Raji (cell line): ENCODE measurements around the gene GPR137B.

ENCODE experiments used
- POLR2A ChIP-seq: IDR thresholded peaks from 2 replicates; pipeline ENCODE4 v1.6.1; 2011; ENCODE audit warnings: low read depth, low read length, control low read depth; ENCODE audit not compliant: insufficient read depth

GPR137B gene

DNA sequence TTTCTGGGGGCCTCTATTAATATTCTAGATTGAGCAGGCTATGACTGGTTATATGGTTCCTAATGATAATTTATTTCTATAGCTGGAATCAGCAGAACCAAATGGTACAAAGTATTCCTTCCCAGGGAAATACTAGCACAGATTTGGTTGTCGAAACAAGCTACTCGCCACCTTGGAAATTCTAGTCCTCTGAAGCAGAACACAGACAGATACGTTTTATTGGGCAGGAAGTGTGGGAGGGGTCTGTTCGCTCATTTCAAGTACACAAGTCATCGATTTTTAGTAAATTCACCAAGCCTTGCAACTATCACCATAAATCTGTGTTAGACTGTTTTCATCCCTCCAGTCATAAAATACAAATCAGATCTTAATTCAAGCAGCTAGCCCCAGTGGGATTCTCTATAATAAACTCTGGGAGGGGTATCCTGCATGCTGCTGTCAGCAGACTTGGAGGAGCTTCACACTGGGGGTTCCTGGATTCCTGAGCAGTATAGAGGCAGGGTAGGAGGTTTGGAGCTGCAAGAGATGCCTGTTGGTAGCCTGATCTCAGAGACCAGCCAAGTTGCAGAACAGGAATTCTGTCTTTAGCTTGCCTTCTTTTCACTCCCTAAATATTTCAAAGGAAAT is 9.8 kb upstream of the GPR137B start:
- no peak for TF ChIP-seq POLR2A

DNA sequence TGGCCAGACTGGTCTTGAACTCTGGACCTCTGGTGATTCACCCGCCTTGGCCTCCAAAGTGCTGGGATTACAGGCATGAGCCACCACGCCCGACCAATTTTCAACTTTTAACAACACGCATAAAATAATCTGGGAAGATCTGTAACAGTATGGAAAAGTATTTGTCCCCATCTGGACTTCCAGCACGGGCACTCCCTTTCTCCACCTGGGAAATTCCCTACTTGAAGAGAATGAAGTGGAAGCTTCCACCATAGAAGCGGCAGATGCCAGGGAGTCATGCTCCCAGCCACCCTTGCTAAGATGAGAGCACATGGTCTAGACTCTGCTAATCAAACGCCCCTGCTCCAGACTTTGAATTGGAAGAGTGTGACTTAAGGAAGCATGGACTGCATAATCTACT is 9.0 kb upstream of the GPR137B start:
- TF ChIP-seq POLR2A: no peak

- TF ChIP-seq POLR2A: no peak
Observed at GRCh38 chr1:236133802-236134201, 8.5 kb upstream of the GPR137B start.

- no peak for TF ChIP-seq POLR2A
Observed at GRCh38 chr1:236137285-236137852, 5.0 kb upstream of the GPR137B start.

GRCh38 chr1:236139495-236139894 is 2.8 kb upstream of the GPR137B start:
- TF ChIP-seq POLR2A: no peak

GRCh38 chr1:236140705-236141446 is 1.5 kb upstream of the GPR137B start:
- no peak for TF ChIP-seq POLR2A

DNA sequence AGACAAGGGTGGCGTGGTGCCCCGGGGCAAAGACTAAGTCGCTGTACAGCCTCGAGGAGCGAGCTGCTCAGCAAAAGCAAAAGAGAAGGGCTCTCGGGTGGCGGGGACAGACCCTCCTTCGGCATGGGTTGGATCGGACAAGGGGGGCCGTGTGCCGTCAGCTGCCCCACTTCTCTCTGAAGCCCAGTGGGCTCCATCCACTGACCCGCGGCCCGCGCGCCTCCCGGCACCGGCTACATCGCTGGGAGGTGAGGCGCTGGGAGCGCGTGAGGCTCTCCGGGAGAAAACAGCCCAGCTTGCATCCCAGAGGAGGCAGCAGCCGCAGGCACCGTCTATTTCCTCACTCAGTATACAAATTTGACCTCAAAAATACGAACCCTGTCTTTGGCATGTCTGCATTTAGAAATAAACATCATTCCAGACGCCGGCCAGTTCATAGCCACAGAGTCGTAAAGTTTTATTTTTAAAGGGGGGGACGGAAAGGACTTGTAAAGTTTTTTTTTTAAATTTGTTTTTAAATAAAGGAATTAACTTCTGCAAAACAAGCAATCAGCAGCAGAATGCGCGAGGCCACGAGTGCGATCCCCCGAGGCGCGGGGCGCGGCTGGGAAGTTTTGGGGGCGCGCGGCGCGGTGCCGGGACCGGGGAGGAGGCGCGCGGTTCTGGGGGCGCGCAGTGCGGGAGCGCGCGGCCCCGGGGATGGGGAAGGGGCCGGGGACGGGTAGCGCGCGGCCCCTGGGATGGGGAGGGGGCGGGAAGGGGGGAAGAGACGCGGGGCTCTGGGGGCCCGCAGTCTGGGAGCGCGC is 689 bp upstream of the GPR137B start:
- TF ChIP-seq POLR2A: no peak

- TF ChIP-seq POLR2A: no peak
Observed at GRCh38 chr1:236143104-236143948, 987 bp downstream of the GPR137B start.

- TF ChIP-seq POLR2A: no peak
Observed at GRCh38 chr1:236144033-236144432, 1.7 kb downstream of the GPR137B start.

DNA sequence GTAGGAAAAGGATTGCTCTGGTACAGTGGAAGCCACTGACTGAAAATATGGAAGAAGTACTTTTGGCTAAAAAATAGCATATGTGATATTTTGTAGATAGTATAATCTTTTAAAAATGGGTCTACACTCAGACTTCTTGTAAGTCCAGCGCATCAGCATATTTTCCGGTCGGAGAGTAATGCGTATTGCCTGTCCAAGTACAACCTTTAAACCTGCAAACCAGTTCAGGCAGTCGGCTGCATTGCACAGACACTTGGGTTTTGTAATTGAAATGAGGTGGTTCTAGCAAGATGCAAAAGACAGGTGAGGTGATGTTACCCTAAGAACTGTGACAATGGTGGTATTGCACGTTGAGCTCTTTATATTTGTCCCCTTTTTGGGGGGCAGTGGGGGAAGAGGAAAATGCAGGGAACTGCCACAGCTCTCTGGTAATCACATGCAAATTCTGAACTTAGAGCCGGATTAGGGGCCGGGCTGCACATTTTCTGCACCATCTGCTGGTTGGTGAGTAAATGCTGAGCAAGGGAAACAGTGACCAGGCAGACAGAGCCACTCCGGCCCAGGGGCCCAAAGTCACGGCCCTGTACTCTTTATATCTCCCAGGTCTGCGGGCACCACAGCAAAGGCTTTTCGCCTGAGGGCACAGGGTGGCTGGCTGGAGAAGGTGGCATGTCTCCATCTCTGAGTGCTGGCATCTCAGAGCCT is 2.3 kb downstream of the GPR137B start:
- TF ChIP-seq POLR2A: no peak

DNA sequence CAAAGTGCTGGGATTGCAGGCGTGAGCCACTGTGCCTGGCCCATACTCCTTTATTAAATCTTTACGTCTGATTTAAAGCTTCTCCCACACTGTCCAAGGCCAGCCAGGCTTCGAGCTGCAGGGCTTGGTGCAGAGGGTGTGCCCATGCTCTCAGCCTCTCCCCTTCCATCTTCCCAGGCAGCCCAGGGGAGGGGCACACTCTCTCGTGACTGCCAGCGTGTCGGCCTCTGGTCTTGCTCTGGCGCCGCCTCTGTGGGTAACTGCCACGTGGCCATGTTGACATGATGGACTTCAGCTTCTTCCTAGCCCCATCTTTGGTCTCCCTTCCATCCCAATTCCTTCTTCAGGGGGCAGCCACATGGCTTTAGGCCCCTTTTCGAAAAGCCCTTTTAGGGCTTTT is 4.7 kb downstream of the GPR137B start:
- TF ChIP-seq POLR2A: no peak

GRCh38 chr1:236147521-236148469 is 5.5 kb downstream of the GPR137B start:
- TF ChIP-seq POLR2A: no peak

DNA sequence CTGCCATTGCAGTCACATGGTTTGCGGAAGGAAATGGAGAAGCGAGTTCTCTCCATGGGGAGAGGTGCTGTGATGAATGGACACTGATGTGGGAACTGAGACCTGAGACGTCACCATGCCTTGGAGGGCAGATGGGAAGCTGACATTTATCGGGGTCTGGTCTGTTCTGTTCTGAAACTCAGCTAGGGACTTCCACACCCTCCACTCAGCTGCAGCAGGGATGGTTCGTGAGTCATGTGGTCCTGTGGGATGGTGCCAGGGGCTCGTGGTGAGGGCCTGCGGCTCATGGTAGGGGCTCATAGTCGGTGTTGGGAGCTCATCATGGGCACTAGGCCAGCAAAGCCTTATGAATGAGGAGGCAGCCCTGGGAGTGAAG is 6.1 kb downstream of the GPR137B start:
- TF ChIP-seq POLR2A: no peak

DNA sequence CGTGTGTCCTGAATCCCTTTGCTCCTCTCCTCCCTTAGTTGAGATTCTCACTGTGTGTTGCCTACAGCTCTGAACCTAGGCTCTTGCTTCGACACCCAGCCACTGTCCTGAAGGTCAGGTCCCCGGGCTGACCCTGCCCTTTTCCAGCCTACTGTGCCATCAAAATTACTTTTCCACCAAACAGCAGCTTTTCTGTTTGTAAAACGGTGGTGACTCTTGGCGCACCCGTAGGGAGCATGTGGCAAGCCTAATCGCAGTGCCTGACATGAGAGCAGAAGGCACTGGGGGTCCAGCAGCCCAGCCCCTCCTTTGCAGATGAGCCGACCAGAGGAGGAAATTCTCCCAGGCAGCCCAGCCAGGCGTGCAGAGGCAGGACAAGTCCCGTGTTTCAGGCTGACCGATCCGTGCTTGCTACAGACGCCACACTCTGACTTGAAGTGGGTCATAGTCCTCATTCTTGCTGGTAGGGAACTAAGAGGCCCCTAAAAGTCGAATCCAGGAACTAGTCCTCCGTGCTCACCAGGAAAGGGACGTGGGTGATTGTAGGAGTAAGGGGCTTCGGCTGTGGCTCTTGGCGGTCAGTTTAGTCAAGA is 6.8 kb downstream of the GPR137B start:
- TF ChIP-seq POLR2A: no peak
